Erythroblast (primary cell): ENCODE measurements around the gene FXYD2.

ENCODE experiments used
- DNase-seq, 2 experiments: peaks; one replicate each; lab custom pipeline; 2025; lab: John Stamatoyannopoulos, UW
- GATA1 ChIP-seq: IDR thresholded peaks from 2 replicates; pipeline ENCODE4 v1.6.1; 2011; ENCODE audit warnings: low read depth, mild to moderate bottlenecking, control low read depth, low read length, moderate library complexity
- POLR2A ChIP-seq: IDR thresholded peaks from 2 replicates; pipeline ENCODE4 v1.6.1; 2011; ENCODE audit warnings: mild to moderate bottlenecking, low read length

Gene FXYD2

DNA sequence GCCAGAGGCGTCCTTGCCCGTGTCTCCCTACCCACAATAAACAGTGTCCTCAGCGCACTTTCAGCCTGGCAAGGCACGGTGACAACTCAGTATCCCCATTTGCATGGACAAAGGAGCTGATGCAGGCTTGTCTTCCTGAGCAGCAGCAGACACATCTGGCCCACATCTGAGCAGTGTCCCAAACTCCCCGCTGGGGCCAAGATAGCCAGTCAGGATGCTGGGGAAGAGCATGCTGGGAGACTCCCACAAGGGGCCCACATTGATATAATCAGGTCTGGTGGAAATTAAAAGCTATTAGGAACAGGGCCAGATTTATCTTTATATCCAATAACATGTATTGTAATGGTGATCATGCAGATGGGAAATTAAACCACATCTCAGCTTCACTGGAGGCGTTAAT, 52.2 kb downstream of the FXYD2 start:
- no peak for TF ChIP-seq GATA1
- no peak for TF ChIP-seq POLR2A
- DNase-seq = no peak

DNA sequence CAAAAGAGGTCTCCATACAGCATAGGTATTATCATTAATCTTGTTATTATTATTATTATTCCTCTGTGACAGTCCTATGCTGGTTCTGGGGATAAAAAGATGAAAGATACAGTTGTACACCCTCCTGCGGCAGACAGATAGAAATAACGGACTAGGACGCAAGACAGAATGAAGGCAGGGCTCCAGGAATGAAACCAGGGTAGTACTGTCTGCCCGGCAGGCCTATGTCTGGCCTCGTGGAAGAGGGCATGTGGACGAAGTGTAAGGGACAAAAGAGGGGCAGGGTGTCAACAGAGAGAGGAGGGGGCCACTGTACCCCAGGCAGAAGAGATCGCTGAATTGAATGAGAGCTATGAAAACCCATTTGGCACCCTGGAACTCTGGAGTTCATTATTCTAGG, 52.7 kb downstream of the FXYD2 start:
- TF ChIP-seq POLR2A = no peak
- TF ChIP-seq GATA1 = no peak

DNA sequence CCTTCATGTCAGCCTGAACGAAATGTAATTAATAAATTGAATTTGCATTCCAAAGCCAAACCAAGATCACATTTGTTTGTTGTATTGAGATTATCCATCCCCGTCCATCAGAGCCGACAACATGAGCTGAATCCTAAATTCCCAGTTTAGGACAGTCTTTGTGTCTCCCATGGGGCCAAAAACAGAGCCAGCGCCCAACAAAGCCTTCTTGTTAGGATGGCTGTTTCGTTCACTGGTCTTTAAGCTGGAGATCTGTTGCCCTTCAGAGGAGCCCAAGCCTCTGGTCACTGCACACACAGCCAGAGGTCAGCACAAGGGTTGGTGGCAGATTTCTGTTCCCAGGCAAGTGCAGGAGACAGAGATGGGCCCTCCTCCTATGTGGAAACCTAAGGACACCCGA, 53.3 kb downstream of the FXYD2 start:
- TF ChIP-seq GATA1 (no peak), POLR2A (no peak)
- no peak for DNase-seq

More for the DNA sequence above, 52.7 kb downstream of the FXYD2 start:
- no peak for DNase-seq

DNA sequence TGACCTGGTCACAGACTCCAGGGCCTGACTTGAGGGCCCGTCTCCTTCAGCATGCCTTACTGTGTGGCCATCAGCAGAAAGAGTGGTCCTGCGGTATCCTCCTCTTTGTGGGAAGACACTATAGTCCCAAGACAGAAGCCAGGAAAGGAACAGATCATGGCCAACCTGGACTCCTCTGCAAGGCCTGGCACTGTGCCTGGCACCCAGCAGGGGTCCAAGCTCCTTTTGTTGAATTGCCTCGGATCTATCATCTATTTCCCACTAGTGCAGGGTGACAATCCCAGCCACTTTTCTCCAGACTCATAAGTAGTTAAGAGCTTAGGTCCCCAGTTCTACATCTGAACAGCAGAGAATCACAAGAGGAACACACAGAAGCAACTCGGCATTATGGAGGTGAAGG, 54.5 kb downstream of the FXYD2 start:
- DNase-seq = no peak
- no peak for TF ChIP-seq POLR2A
